HG03521 (cell line): Measurements from ENCODE around the gene GNG7.
A peak's percentile ranks its signal among the peaks of the same experiment; 100 is the strongest.
"Not testable (repeated sequence)": the region's sequence is repeated elsewhere in the genome, so short reads cannot be mapped to it uniquely, and the experiment has no call there.

Source experiments
- ATAC-seq: cut with Tn5 transposase; IDR thresholded peaks from one replicate; pipeline ENCODE4 v1.9.1; 2021; ENCODE audit warnings: mild to moderate bottlenecking, moderate library complexity; ENCODE audit not compliant: unreplicated experiment

Gene GNG7

DNA sequence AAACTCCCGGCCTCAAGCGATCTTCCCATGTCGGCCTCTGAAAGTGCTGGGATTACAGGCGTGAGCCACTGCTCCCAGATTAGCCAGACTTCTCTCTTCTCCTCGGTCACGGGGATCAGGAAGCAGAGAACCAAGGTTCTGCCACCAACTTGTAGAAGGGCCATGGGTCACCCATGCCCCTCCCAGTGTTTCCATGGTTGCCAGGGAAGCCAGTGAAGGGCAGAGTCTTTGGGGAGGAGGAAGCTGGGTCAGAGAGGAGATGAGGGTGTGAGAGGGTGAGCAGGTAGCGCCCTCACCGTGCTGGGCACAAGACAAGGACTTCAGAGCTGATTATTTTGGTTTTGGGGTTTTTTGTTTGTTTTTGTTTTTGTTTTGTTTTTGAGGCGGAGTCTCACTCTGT lies 77.1 kb downstream of the GNG7 start:
- ATAC-seq, result no peak

DNA sequence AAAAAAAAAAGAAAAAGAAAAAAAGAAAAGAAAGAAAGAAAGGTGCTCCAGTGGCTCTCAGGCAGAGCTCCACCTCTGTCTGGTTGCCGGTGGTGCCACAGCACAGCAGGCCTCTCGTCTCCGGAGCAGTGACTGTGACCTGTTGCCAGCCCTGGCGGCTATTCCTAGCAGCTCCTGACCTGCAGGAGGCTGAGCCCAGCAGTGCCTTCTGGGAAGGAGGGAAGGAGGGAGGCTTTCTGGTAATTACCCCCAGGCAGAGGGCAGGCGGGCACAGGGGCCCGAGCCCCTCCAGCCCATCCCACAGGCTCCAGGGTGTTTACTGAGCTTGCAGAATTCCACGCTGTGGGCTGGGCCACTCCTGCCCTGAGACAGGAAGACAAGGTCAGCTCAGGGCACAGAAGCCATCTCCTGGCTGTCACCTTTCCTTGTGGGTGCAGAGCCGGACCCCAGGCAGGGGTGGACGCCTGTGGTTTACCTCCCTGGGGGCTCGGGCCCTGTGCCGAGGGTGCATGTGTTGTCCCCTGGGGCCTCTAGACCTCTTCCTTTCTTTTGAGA lies 77.9 kb downstream of the GNG7 start:
- ATAC-seq, result no peak

DNA sequence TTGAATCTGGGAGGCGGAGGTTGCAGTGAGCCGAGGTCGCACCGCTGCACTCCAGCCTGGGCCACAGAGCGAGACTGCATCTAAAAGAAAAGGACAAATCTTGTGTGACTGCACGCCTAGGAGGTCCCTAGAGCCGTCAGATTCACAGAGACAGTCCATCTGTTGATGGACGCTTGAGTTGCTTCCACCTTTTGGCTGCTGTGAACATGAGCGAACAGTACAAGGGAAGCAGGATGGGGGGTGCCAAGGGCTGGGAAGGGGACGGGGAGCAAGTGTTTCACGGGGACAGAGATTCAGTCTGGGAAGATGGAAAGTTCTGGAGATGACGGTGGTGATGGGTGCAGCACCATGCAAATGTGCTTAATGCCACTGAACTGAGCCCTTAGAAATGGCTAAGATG lies 78.7 kb downstream of the GNG7 start:
- no peak for ATAC-seq

DNA sequence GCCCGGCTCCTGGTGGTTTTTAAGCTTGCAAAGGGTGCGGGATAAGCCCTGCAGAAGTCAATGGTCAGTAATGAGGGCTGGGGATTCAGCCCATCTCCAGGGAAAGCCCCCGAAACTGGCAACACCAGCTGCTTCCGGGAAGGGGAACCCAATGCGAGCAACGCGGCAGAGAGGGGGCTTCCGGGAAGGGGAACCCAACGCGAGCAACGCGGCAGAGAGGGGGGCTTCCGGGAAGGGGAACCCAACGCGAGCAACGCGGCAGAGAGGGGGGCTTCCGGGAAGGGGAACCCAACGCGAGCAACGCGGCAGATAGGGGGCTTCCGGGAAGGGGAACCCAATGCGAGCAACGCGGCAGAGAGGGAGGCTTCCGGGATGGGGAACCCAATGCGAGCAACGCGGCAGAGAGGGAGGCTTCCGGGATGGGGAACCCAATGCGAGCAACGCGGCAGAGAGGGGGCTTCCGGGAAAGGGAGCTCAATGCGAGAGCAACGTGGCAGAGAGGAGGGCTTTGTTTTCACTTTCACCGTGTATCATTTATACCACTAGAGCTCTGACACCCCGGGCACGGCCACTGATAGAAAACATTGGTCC lies 80.0 kb downstream of the GNG7 start:
- ATAC-seq, result not testable (repeated sequence)

DNA sequence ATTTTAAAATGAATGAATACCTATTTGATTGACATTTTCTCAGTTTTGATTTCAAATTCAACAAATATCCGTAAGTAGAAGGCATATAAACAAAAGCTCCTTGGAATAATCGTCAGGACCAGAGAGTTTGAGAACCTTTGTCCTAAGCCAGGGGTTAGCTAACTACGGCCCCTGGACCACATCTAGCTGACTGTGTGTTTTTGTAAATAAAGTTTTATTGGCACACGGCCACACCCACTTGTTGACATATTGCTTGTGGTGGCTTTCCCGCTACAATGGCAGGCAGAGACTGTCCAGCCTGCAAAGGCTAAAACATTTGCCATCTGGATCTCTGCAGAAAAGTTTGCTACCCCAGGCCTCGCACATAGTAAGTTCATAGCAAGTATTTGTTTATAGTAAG lies 83.4 kb downstream of the GNG7 start:
- ATAC-seq, result no peak

DNA sequence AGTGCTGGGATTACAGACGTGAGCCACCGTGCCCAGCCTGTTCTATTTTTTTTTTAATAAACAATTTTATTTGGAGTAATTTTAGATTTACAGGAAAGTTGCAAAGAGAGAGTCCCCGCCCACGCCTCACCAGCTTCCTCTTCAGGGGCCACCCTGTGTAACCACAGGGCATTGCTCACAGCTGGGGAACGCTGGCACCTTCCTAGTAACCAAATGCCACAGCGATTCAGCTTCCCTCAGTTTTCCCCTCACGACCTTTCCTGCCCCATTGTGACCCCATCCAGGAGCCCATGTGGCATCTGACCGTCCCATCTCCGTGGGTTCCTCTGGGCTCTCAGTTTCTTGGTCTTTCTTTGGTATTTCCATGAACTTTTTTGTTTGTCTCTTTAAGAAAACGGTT lies 83.9 kb downstream of the GNG7 start:
- no peak for ATAC-seq

DNA sequence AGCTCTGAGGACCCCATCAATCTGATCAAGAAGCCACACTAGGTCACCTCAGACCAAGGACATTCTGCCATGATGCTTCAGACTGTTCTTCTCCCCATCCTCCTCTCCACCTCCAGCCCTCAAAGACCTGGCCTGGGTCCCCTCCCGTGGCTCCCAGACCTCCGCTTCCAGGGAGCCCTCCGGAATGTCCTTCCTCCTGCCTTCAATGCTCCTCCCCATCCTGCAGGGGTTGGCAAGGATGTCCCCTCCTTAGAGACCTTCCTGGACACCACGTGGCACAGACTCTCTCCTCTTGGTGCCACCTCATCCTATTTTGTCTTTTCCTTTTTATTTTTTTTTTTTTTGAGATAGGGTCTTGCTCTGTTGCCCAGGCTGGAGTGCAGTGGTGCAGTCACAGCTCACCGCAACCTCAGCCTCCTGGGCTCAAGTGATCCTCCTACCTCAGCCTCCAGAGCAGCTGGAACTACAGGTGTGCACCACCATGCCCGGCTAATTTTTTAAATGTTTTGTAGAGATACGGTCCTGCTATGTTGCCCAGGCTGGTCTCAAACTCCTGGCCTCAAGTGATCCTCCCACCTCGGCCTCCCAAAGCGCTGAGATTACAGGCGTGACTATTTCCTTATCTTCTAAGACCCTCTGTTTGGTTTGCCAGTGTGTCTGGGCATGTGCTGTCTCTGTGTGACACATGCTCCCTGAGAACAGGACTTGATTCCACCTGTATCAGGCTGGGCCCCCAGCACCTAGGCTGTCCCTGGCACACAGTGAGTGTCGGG lies 84.9 kb downstream of the GNG7 start:
- ATAC-seq, result no peak

DNA sequence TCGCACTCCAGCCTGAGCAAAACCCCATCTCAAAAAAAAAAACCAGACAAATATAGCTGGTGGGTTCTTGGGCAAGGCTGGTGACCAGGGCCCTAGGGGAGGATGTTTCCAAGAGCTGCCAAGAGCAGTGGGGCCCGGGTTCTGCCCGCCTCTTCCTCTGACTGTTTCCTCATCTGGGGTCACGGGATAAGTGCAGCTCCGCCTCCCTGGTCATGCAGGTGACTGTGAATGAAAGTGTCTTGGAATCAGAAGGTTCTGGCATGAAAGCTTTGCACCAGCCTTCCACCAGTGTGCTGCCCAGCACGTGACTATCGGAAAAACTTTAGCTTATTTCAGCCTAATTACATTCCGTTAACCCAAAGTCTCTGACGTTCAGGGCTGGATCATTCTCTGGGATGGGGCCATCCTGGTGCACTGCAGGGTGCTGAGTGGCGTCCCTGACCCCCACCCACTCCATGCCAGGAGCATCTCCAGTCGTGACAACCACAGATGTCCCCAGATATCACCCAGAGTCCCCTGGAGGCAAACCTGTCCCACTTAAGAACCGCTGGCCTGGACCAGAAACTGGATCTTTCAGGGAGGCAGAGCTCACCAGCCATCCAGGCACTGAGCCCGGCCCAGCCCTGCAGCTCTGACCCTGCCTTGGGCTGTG lies 85.6 kb downstream of the GNG7 start:
- no peak for ATAC-seq

DNA sequence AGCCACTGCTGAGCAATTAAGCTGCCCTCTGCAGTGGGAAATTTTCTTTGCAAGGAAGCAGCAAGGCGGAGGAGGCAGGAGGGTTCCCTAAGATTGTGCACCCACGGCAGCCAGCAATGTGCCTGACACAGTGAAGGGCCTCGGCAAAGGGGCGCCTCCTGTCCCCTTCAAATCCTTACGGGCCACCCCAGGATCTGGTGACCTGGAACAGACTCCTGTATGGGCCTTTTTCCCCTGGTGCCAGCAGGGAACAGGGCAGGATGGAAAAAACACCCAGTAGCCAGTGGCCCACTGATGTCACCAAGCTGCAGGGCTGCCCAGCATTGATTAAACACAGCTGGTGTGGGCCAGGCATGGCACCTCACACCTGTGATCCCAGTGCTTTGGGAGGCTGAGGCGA lies 86.7 kb downstream of the GNG7 start:
- no peak for ATAC-seq

DNA sequence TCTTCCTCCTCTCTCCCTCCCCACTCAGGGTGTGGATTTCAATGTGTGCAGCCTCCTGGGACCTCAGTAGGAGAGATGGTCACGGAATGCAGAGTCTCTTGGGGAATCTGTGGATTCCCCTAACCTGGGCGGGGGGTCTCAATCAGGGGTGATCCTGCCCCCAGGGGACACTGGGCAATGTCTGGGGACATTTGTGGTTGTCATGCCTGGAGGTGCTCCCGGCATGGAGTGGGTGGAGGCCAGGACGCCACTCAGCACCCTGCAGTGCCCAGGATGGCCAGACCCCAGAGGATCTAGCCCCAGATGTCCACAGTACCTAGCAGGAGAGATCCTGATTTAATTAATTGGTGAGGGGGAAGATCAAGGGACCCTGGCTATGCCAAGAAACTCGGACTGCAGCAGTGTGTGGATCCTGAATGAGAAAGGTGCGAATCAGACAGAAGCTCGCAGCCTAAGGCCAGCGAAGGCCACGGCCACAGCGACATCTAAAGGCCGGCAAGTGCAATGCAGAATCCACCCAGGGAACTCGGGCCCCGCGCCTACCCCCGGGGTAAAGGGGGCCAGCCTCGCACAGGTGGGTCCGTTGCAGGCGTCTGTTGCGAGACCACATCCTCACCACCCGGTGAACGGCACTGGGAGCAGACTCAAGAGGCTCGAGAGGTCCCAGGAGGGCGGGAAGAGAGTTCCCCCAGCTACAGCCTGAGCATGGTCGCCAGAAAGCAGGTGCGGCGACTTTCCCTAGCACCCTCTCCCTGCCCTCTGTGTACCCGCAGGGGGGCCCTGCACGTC lies 88.8 kb downstream of the GNG7 start:
- ATAC-seq, result no peak

DNA sequence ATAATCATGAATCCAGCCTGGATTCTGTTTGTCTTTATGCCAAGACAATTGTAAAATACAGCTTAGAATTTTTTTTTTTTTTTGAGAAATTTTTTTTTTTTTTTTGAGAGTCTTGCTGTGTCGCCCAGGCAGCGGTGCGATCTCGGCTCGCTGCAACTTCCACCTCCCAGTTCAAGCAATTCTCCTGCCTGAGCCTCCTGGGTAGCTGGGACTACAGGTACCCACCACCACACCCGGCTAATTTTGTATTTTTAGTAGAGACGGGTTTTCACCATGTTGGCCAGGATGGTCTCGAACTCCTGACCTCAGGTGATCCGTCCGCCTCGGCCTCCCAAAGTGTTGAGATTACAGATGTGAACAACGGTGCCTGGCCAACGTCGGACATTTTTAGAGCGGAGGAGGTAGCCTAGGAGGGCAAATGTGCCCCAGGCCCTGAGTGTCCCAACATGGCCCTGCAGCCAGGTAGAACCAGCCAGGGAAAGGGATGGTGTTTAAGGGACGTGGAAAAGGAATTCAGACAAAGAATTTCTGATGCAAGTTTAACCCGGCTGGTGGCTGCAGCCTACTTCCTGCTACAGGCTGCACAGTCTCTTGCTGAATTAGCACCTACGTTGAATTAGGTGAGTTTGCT lies 89.8 kb downstream of the GNG7 start:
- no peak for ATAC-seq

DNA sequence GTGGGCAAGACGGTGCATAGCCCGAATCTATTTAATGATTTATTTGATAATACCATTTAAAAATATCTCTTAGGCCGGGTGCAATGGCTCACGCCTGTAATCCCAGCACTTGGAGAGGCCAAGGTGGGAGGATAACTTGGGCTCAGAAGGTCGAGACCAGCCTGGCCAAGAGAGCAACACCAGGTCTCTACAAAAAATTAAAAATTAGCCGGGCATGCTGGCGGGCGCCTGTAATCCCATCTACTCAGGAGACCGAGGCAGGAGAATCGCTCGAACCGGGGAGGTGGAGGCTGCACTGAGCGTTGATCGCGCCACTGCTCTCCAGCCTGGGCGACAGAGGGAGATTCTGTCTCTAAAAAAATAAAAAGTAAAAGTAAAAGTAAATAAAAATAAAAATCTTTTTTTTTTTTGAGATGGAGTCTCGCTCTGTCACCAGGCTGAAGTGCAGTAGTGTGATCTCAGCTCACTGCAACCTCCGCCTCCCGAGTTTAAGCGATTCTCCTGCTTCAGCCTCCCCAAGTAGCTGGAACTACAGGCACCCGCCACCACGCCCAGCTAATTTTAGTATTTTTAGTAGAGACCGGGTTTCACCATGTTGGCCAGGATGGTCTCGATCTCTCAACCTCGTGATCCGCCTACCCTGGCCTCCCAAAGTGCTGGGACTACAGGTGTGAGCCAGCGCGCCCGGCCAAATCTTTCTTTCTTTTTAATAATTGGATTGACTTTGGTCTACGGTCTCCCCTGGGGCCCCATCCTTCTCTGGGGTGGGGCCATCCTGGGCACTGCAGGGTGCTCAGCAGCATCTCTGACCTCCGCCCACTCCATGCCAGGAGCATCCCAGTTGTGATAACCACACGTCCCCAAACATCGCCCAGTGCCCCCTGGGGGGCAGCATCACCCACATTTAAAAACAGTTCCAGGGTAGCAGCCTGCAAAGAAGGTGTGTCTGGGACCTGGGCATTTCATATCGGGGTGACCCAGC lies 90.7 kb downstream of the GNG7 start:
- ATAC-seq, result no peak

DNA sequence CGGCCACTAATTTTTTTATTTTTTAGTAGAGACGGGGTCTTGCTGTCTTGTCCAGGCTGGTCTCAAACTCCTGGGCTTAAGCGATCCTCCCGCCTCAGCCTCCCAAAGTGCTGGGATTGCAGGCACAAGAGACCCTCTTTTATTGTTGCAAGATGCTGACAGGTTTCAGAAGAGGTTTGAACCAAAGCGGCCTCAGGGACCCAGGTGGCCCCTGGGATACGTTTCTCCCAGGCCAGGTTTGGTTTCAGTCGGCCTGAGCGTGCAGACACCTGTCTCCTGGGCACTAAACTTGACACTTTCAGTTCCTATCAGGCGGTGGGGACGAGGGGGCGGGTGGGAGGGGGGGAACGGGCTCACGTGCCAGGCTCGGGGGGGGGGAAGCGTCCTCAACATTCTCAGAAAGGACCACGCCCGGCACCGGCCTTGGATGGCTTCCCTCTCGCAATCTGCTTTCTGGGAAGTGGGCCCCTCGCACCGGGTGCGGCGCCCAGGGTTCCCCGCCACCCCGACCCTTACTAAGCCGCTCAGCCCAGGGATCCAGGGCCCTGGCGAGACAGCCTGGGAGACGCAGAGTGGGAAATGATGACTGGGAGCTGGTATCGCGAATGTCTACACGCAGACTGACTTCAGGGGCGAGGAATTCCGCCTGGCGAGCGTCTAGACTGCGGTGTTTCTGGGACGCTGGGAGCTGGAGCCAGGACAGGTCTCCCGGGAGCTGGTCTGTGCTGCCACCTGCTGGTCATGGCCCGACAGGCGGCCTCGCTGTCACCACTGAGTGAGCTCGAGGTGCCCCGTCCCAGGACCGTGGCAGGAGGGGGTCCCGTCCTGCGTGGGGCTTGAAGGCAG lies 91.6 kb downstream of the GNG7 start:
- ATAC-seq, result no peak

DNA sequence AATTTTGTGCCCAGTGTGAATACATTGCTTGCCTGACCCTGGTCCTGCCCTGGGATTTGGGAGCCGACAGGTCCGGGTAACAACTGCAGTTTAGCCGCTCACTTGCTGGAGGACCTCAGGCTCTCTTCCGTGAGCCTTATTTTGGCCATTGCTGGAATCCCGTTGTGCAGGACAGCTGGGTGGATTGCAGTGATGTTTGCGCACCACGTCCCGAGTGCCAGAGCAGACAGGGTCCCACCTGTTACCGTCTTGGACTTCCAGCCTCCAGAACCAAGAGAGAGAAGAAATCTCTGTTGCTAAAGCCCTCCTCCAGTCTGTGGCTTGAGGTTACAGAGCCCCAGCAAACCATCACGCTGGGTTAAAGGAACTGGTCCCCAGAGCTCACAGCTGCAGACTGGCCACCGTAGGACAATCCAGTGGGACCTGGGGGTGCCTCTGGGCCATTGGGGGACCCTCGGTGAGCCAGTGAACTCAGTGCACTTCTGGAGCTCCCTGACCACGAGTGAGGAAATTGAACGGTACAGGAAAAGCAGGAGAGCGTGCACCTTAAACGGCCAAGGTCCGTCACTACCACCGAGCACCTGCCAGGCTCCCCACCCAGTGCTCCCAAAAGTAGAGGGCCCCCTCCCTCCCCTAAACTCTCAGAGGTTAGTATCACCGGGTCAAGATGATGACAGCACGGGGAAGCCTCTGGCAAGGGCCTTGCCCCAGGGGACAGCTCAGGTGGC lies 92.9 kb downstream of the GNG7 start:
- ATAC-seq, result no peak

DNA sequence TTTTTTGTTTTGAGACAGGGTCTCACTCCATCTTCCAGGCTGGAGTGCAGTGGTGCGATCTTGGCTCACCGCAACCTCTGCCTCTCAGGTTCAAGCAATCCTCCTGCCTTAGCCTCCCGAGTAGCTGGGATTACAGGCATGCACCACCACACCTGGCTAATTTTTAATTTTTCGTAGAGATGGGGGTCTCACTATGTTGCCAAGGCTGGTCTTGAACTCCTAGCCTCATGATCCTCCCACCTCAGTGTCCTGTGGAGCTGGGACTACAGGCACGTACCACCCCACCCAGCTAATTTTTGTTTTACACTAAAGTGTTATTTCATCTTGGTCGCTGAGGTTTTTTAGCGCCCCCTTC lies 93.5 kb downstream of the GNG7 start:
- not testable (repeated sequence) for ATAC-seq

DNA sequence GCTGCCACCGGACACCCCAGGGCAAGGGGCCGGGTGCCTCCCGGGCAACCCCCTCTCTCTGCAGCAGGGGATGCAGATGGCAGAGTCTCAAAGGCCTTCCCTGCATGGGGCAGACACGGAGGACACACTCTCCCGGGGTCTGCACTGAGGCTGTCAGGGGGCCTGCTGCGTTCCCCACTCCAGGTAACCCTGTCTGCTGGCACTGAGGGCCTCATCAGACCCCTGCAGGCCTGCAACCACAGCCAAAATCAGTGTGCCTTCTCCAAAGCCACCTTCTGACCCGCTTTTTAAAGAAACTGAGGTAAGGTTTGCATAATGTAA lies 93.9 kb downstream of the GNG7 start:
- ATAC-seq, result no peak

DNA sequence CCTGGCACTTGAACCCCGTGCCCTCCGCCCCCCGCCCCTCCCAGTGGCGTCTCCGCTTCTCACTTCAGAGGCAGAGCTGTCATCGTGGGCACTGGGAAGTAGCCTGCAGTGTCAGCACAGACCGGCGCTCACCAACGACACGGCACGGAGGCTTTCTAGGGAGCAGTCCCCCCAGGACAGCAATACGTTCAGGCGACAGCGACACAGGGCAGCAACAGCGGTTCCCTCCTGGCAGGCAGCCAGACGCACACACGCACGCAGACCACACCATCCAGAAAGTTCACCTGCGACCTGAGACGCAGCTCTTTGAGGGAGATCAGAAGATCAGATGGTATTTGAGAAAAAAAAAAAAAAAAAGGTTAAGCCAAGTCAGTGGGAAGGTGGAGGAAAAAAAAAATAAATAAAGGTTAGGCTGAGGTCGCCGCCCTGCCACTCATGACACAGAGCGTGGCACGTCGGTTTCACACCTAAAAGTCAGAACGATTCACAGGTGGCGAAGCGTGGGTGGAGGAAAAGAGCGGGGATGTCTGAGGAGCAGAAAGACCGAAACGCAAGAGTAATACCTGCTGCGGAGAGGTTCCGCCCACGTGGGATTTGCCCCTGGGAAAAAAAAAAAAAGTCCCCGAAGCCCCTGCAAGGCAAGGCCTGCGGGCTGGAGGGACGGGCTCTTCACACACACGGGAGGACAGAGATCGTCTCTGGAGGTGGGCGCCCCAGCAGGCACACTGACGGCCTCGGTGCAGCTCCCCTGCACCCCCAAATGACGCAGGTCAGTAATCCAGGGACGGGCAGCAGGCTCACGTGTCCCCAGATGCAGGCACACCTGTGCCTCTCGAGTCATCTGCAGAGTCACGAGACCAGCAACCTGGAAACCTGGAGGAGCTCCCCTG lies 94.5 kb downstream of the GNG7 start:
- peak; percentile 41 for ATAC-seq
